ENCODE measurements around the gene POLD3.

The POLD3 gene

GRCh38 chr11:74605403-74605802 is 13.0 kb downstream of the POLD3 start:
- TF ChIP-seq GATA2 (IDR thresholded peaks at IDR 0.05; ENCODE audit: low read depth, low read length) = no peak
- no peak for TF ChIP-seq GATA3 (IDR thresholded peaks at IDR 0.05; ENCODE audit: low read depth, low read length)

GRCh38 chr11:74608431-74608830 is 16.0 kb downstream of the POLD3 start:
- TF ChIP-seq GATA2 (IDR thresholded peaks at IDR 0.05; ENCODE audit: low read depth, low read length) (no peak), GATA3 (IDR thresholded peaks at IDR 0.05; ENCODE audit: low read depth, low read length) (no peak)

- TF ChIP-seq GATA3 (IDR thresholded peaks at IDR 0.05; ENCODE audit: low read depth, low read length) (no peak), GATA2 (IDR thresholded peaks at IDR 0.05; ENCODE audit: low read depth, low read length) (no peak)
Measured at GRCh38 chr11:74611369-74611861, 19.0 kb downstream of the POLD3 start.

- TF ChIP-seq GATA3 (IDR thresholded peaks at IDR 0.05; ENCODE audit: low read depth, low read length) (no peak), GATA2 (IDR thresholded peaks at IDR 0.05; ENCODE audit: low read depth, low read length) (no peak)
Measured at GRCh38 chr11:74612877-74613276, 20.5 kb downstream of the POLD3 start.

- TF ChIP-seq GATA3 (IDR thresholded peaks at IDR 0.05; ENCODE audit: low read depth, low read length) = no peak
- TF ChIP-seq GATA2 (IDR thresholded peaks at IDR 0.05; ENCODE audit: low read depth, low read length) = no peak
Measured at GRCh38 chr11:74615311-74615710, 22.9 kb downstream of the POLD3 start.

GRCh38 chr11:74615988-74616387 is 23.6 kb downstream of the POLD3 start:
- no peak for TF ChIP-seq GATA2 (IDR thresholded peaks at IDR 0.05; ENCODE audit: low read depth, low read length)
- TF ChIP-seq GATA3 (IDR thresholded peaks at IDR 0.05; ENCODE audit: low read depth, low read length) = no peak

- TF ChIP-seq GATA3 (IDR thresholded peaks at IDR 0.05; ENCODE audit: low read depth, low read length) (no peak), GATA2 (IDR thresholded peaks at IDR 0.05; ENCODE audit: low read depth, low read length) (no peak)
Measured at GRCh38 chr11:74620531-74620930, 28.1 kb downstream of the POLD3 start.

GRCh38 chr11:74626130-74626529 is 33.7 kb downstream of the POLD3 start:
- TF ChIP-seq GATA3 (IDR thresholded peaks at IDR 0.05; ENCODE audit: low read depth, low read length) (no peak), GATA2 (IDR thresholded peaks at IDR 0.05; ENCODE audit: low read depth, low read length) (no peak)

GRCh38 chr11:74626604-74627003 is 34.2 kb downstream of the POLD3 start:
- TF ChIP-seq GATA3 (IDR thresholded peaks at IDR 0.05; ENCODE audit: low read depth, low read length) = no peak
- TF ChIP-seq GATA2 (IDR thresholded peaks at IDR 0.05; ENCODE audit: low read depth, low read length) = no peak

GRCh38 chr11:74627381-74627780 is 35.0 kb downstream of the POLD3 start:
- no peak for TF ChIP-seq GATA2 (IDR thresholded peaks at IDR 0.05; ENCODE audit: low read depth, low read length)
- no peak for TF ChIP-seq GATA3 (IDR thresholded peaks at IDR 0.05; ENCODE audit: low read depth, low read length)

GRCh38 chr11:74630043-74630442 is 37.7 kb downstream of the POLD3 start:
- TF ChIP-seq GATA3 (IDR thresholded peaks at IDR 0.05; ENCODE audit: low read depth, low read length) (no peak), GATA2 (IDR thresholded peaks at IDR 0.05; ENCODE audit: low read depth, low read length) (no peak)

- TF ChIP-seq GATA3 (IDR thresholded peaks at IDR 0.05; ENCODE audit: low read depth, low read length) (no peak), GATA2 (IDR thresholded peaks at IDR 0.05; ENCODE audit: low read depth, low read length) (no peak)
Measured at GRCh38 chr11:74633406-74634393, 41.3 kb downstream of the POLD3 start.

- no peak for TF ChIP-seq GATA3 (IDR thresholded peaks at IDR 0.05; ENCODE audit: low read depth, low read length)
- no peak for TF ChIP-seq GATA2 (IDR thresholded peaks at IDR 0.05; ENCODE audit: low read depth, low read length)
Measured at GRCh38 chr11:74634537-74634936, 42.2 kb downstream of the POLD3 start.

GRCh38 chr11:74636630-74637184 is 44.3 kb downstream of the POLD3 start:
- TF ChIP-seq GATA3 (IDR thresholded peaks at IDR 0.05; ENCODE audit: low read depth, low read length) = no peak
- no peak for TF ChIP-seq GATA2 (IDR thresholded peaks at IDR 0.05; ENCODE audit: low read depth, low read length)

- TF ChIP-seq GATA3 (IDR thresholded peaks at IDR 0.05; ENCODE audit: low read depth, low read length) = no peak
- TF ChIP-seq GATA2 (IDR thresholded peaks at IDR 0.05; ENCODE audit: low read depth, low read length) = no peak
Measured at GRCh38 chr11:74637700-74638099, 45.3 kb downstream of the POLD3 start.
